HG02763 (cell line): ENCODE data around the gene CCR5.
"Not testable (repeated sequence)": the region's sequence is repeated elsewhere in the genome, so short reads cannot be mapped to it uniquely, and the experiment has no call there.

Experiments used
- ATAC-seq: cut with Tn5 transposase; IDR thresholded peaks from one replicate; pipeline ENCODE4 v1.9.1; 2021; ENCODE audit warnings: mild to moderate bottlenecking, moderate library complexity; ENCODE audit not compliant: unreplicated experiment

CCR5 gene

DNA sequence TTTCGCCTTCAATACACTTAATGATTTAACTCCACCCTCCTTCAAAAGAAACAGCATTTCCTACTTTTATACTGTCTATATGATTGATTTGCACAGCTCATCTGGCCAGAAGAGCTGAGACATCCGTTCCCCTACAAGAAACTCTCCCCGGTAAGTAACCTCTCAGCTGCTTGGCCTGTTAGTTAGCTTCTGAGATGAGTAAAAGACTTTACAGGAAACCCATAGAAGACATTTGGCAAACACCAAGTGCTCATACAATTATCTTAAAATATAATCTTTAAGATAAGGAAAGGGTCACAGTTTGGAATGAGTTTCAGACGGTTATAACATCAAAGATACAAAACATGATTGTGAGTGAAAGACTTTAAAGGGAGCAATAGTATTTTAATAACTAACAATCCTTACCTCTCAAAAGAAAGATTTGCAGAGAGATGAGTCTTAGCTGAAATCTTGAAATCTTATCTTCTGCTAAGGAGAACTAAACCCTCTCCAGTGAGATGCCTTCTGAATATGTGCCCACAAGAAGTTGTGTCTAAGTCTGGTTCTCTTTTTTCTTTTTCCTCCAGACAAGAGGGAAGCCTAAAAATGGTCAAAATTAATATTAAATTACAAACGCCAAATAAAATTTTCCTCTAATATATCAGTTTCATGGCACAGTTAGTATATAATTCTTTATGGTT lies at the start of gene CCR5:
Gene CCR5, plus strand, starts transcription at position 108 of the 680 bp plus-strand sequence. CDS start 1,957 bp downstream, outside the sequence.
- no peak for ATAC-seq

DNA sequence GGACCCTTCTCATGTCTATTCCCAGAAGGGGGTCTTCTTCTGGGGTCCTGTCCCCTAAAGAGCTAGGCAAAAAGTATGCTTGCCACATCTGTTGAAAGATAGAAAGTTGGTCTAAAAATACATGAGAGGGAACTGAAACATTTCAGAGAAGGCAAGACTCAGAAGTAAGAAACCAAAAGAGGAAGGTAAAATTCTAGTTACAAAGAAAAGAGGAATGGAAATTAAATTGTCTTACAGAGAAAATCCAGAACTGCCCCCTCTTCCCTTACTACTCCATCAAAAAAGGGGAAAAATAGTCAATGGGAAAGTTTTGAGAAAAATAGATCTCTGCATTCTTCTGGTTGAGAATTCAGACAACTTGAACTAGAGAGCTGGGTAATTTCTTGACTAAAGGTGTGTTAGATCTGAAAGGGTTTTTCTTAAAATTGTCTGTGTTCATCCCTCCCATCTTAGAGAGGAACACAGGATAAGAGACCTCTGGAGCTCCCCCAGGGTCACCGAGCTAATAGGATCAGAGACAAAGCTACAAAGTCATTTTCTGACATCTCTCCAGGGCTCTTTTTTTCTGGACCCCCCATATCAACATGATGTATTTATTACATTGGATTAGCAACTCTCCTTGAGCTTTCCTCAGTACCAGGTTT lies 49.2 kb upstream of the CCR5 start:
- no peak for ATAC-seq

DNA sequence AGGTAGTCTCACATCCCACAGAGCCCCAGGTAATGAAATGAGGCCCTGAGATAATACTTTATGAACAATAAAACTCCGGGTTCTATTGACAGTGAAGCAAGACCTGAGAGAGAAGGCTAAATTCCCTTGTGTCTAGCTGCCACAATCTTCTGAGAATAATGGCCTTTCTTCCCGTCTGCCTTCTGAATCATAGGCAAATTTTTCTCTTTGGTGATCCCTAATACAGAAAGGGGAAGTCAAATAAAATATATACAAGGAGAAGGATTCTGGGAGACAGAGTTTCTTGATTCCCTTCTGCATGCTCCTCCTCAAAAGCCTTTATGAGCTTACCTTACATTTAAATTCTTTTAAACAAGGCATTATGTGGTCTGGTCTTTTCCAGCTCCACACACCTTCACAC lies 46.7 kb upstream of the CCR5 start:
- ATAC-seq, result no peak

DNA sequence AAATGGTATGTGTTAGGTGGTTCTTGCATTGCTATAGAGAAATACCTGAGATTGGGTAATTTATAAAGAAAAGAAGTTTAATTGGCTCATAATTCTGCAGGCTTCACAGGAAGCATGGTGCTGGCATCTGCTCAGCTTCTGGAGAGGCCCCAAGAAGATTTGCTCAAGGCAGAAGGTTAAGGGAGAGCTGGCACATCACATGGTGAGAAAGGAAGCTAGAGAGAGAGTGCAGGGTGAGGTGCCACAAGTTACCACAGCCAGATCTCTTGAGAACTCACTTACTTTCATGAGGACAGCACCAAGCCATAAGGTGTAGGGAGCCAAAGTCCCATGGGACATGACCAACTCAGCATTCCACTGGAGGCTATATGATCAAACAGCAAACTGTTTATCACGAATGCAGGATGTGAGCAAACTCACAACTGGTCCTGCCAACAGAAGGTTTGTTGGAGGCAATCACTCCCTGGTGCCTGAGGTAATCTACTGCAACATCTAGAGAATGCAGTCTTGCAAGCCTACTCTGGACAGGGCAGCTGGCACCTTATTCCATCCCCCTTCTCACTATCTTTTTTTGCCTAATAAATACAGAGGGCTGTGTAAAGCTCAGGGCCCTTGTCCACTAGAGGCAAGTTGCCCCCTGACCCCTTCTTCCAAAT lies 45.0 kb upstream of the CCR5 start:
- ATAC-seq, result no peak

- ATAC-seq, result not testable (repeated sequence)
Observed at GRCh38 chr3:46330676-46331075, 40.1 kb upstream of the CCR5 start.

DNA sequence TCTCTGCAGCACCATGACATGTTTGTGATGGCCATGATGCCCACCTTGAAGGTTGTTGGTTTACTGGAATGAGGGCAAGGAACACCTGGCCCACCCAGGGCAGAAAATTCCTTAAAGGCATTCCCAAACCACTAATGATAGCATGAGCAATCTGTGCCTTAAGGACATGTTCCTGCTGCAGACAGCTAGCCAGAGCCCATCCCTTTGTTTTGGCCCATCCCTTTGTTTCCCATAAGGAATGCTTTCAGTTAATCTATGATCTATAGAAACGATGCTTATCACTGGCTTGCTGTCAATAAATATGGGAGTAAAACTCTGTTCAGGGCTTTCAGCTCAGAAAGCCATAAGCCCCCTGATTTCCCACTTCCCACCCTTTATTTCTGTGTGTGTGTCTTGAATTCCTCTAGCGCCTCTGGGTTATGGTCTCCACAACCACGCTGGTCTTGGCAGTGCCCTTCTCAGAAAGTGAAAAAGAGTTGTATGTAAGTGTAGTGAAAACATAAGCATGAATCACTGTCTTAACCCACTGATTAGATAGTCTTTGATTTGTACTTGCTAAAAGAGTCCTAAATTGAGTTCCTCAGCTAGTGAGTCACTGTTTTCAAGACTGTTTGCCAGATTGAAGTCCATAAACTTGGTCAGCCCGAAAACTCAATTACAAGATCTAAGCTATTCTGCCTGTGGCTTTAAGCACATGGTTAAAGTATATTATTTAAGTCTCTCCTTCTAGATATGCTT lies 35.8 kb upstream of the CCR5 start:
- no peak for ATAC-seq

- no peak for ATAC-seq
Observed at GRCh38 chr3:46335541-46335940, 35.2 kb upstream of the CCR5 start.

GRCh38 chr3:46337911-46338310 lies 32.8 kb upstream of the CCR5 start:
- ATAC-seq, result no peak

- ATAC-seq, result no peak
Observed at GRCh38 chr3:46338840-46339239, 31.9 kb upstream of the CCR5 start.

GRCh38 chr3:46344476-46344875 lies 26.3 kb upstream of the CCR5 start:
- no peak for ATAC-seq

GRCh38 chr3:46348823-46349482 lies 21.8 kb upstream of the CCR5 start:
- no peak for ATAC-seq

DNA sequence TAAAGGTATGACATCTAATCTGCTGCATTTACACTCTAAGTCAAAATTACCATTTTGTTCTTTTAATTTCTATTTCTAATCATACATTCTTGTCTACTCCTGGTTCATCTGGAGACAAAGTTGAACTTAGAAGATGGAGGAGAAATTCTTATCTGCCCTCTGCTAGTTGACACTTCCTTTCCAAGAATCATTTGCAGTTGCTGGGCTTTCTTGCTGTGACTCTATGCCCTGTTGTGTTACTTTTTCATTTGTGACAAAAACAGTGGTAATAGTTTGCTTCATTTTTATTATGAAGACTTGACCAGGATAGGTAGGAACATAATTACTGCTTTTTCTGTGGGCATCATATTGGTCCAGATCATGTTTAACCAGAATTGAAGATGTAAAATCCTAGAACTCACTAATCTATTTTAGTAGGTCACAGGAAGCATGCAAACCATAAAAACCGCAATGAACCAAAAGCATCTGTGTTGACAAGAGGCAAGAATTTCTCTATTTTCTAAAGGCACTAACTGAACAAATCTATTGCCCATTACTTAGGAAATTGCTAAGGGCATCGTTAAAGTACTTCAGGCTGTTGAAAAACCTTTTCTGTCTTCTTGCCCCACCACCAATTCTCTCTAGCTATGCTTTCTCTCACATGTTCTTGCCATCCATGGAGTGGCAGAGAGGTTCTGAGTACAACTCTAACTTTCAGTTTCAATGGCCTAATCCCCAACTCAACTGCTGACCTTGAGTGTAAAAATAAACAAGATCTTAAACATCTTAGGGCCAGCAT lies 21.1 kb upstream of the CCR5 start:
- ATAC-seq, result peak; percentile 78

DNA sequence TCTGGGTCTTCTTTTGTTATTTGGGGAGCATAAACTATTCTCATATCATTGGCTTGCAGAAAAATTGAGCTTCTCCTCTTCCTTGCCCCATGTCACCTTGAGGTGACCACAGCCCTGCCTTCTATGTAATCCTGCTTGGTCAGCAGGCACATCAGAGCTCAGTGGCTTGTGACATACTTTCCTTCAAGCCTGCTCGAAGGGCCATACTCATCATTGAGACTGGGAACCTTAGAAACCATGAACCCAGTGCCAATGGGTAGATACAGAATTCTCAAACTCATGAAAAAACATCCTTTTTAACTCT lies 20.5 kb upstream of the CCR5 start:
- ATAC-seq, result peak; percentile 27

DNA sequence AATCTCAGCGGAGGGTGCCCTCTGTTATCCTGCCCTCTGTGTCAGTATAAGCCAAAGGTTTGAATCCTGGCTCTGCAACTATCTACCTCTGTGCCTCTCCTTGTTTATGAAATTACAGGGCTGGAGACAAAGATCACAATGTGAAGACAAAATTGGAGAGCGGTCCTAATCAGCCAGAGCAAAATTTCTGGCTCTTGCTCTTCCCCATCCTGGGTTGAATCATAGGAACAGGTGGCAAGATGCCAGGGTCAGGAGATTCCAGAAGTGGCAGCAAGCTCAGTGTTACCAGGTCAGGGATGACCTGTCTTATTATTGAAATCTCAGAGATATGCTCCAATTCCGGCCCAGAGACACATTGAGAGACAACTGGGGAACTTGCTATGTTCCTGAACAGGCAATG lies 19.1 kb upstream of the CCR5 start:
- ATAC-seq, result no peak

- ATAC-seq, result no peak
Observed at GRCh38 chr3:46353090-46353489, 17.7 kb upstream of the CCR5 start.

DNA sequence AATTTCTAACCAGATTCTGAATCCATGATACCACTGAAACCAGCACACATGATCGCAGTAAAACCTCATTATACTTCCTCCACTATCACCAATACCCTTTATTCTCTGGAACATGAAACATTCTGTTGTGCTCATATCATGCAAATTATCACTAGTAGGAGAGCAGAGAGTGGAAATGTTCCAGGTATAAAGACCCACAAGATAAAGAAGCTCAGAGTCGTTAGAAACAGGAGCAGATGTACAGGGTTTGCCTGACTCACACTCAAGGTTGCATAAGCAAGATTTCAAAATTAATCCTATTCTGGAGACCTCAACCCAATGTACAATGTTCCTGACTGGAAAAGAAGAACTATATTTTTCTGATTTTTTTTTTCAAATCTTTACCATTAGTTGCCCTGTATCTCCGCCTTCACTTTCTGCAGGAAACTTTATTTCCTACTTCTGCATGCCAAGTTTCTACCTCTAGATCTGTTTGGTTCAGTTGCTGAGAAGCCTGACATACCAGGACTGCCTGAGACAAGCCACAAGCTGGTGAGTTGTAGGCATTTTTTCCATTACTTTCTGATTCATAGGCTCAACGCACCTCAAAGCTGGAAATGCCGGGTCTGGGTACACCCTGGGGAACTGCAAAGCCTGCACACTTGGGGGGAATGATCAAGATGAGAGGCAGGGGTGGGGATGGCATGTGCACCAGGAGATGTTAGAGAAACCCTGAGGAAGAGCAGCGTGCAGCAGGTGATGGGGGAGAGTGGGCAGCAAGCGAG lies 16.9 kb upstream of the CCR5 start, which contains the start of gene CCR2:
Gene CCR2, plus strand, starts transcription at position 465 of the 764 bp plus-strand sequence. CDS start 3,417 bp downstream, outside the sequence.
- ATAC-seq, result no peak

DNA sequence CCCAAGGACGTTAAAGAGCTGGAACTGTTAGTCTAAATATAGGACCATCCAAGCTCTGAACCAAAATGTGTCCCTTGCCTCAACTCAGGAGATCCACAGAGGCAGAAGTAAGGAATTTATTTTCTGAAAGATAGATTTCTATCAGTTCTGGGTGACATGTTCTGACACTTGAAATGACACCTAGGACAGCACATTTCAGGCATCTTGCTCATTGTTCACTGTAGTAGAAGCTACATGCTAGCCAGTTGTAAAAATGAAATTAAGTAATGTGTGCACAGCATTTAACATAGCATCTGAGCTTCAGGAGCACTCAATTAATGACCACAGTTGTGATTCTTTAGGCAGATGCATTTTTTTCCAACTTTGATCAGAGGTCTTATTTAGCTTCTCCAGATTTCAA lies 16.3 kb upstream of the CCR5 start:
- ATAC-seq, result no peak

DNA sequence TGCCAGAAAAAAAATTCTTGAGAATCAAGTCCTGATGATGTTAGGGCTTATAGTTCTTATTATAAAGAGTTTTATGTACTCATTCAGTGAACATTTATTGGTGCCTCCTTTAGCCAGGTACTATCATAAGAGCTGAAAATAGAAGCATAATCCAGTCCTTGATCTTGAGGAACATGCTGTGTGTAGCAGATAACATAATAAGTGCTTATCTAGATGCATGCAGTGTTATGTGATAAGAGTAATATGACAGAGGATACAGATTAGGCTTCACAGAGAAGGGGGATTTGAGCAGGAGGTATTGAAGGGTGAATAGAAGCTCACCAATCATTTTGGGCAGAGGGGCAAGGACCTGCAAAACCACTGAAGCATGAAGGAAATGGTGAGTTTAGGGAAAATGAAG lies 15.8 kb upstream of the CCR5 start:
- ATAC-seq, result no peak

DNA sequence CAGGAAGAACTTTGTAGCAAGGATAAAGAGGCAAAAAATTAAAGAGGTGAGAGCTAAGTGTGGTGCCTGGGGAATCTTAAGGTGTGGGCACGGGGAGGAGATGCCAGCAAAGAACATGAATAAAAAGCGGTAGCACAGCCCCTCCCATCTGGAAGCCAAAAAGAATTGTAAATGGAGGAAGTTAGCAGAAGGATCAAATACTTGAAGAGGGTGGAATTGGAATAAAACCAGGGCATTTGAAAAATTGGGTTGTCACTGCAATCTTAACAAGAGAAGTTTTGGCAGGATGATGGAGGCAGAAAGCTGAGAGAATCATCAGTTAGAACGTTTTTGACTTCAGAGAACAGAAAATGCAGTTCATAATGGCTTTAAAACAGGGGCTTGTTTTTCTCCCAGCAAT lies 14.5 kb upstream of the CCR5 start:
- no peak for ATAC-seq

DNA sequence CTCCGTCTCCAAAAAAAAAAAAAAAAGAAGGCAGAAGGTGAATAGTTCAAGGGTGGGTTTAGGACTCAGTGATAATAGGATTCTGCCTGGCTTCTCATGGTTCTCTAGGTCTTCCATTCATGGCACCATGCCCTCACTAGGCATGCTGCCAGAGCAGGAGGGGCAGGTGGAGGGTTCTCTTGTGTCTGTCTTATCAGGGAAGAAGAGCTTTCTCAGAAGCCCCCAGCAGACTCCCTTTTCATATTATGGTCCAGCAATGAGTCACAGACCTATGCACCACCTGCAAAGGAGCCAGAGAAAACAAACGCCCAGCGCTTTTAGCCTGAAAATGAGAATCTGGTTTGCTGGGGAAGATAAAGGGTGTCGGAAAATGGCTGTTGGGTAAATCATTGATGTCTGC lies 13.8 kb upstream of the CCR5 start:
- no peak for ATAC-seq
